Measurements from ENCODE around the gene REEP3.

The REEP3 gene

GRCh38 chr10:63600540-63600939 is 79.3 kb downstream of the REEP3 start:
- no peak for TF ChIP-seq CTCF (IDR thresholded peaks at IDR 0.05)
- TF ChIP-seq ZFX (IDR thresholded peaks at IDR 0.05; ENCODE audit: borderline replicate concordance), result no peak
- H3K27ac ChIP-seq, result no peak overlapping the region

- H3K27ac ChIP-seq, result no peak overlapping the region
- no peak for TF ChIP-seq CTCF (IDR thresholded peaks at IDR 0.05)
- no peak for TF ChIP-seq ZFX (IDR thresholded peaks at IDR 0.05; ENCODE audit: borderline replicate concordance)
Observed at GRCh38 chr10:63603709-63604445, 82.7 kb downstream of the REEP3 start.

DNA sequence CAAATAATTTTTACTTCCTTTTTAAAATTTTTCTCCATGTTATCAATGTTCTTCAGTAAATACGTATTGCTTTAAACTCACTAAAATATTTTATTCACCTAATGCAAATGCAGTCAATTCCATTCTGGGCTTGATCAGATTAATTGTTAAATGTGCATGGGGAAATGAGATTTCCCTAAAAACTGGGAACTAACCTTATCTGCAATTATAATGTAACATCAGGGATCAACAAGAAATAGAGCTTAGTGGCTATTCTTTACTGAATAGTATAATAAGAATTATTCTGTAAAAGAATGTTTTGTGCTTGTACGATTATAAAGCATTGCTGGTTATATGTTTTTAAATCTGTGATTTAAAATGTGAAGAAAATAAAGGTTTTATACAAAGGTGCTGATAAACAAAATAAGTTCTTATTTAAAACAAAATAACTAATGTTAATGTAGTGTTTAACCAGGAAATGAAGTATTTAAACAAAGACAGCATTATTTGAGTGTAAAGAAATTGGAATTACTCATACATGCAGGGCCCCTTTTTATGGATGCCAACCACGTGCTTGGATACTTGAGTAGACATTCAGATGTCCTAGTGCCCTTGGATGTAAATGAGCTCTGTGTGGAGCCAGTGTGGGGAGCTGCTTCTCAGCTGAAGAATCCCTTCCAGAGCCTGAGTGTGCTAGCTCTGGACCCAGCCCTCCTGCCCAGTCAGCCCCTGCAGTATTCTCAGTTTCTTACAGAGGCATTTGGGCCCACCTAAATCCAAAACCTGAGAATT is 84.2 kb downstream of the REEP3 start:
- H3K27ac ChIP-seq, result no peak overlapping the region
- TF ChIP-seq ZFX (IDR thresholded peaks at IDR 0.05; ENCODE audit: borderline replicate concordance) (no peak), CTCF (IDR thresholded peaks at IDR 0.05) (no peak)

GRCh38 chr10:63608511-63608910 is 87.3 kb downstream of the REEP3 start:
- no peak overlapping the region for H3K27ac ChIP-seq
- TF ChIP-seq ZFX (IDR thresholded peaks at IDR 0.05; ENCODE audit: borderline replicate concordance), result no peak
- no peak for TF ChIP-seq CTCF (IDR thresholded peaks at IDR 0.05)

DNA sequence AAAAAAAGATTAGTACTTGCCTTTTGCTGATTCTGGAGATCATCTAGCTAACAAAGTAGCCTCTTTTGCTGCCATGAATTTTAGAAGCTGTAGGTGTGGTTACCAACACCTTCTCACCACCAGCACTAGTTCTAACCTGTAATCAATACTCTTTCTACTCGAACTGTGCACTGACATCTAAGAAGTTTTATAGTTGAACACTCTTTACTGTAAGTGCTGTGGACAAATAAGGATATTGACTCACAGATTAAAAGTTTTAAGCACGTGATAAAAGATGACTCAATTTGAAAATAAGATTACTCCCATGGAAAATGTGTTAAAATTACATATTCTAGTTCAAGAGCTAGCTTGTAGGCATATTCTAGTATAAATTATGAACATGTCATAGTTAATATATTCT is 89.9 kb downstream of the REEP3 start:
- no peak overlapping the region for H3K27ac ChIP-seq
- no peak for TF ChIP-seq ZFX (IDR thresholded peaks at IDR 0.05; ENCODE audit: borderline replicate concordance)
- TF ChIP-seq CTCF (IDR thresholded peaks at IDR 0.05), result no peak

GRCh38 chr10:63614371-63614891 is 93.2 kb downstream of the REEP3 start:
- no peak overlapping the region for H3K27ac ChIP-seq
- TF ChIP-seq ZFX (IDR thresholded peaks at IDR 0.05; ENCODE audit: borderline replicate concordance) (no peak), CTCF (IDR thresholded peaks at IDR 0.05) (no peak)

- H3K27ac ChIP-seq, result no peak overlapping the region
- no peak for TF ChIP-seq CTCF (IDR thresholded peaks at IDR 0.05)
- TF ChIP-seq ZFX (IDR thresholded peaks at IDR 0.05; ENCODE audit: borderline replicate concordance), result no peak
Observed at GRCh38 chr10:63618552-63618951, 97.4 kb downstream of the REEP3 start.
